ENCODE results near the gene KRT4. TPM values are rescaled to one million over a fixed set of nuclear protein-coding genes. Genes with fewer than 3 reads are reported as not detected.

KRT4 gene
- polyA plus RNA-seq, 2 of the 4 experiments (the other 2 are of a cell fraction) = 2.1 to 12.8 TPM

- ChIA-PET CTCF (interaction anchor here (0.6 to 1.6 kb wide), 3 partner anchors 13 to 432 kb away, joined by 3 to 4 read pairs (median 4); no protein-coding TSS in a partner anchor), POLR2A (no interaction called here)
- H3K27ac ChIP-seq = peak overlapping the region in 1 of 2 experiments; percentile 39; a peak in 1 of 6 replicates
- no peak overlapping the region for H3K4me3 ChIP-seq
- no peaks in the 10 kb centered on the region for H3K9me3 ChIP-seq
- TF ChIP-seq USF2 (IDR thresholded peaks at IDR 0.05) (no peak), TFCP2L1 (CRISPR knock-in tag; IDR thresholded peaks at IDR 0.05) (no peak), HOXA7 (CRISPR knock-in tag; IDR thresholded peaks at IDR 0.05) (no peak), HEYL (CRISPR knock-in tag; IDR thresholded peaks at IDR 0.05) (no peak), ZC3H11A (IDR thresholded peaks at IDR 0.05) (no peak), MAZ (IDR thresholded peaks at IDR 0.05; ENCODE audit: borderline replicate concordance, low read depth, low read length) (no peak), NPAS2 (CRISPR knock-in tag; IDR thresholded peaks at IDR 0.05; ENCODE audit: borderline replicate concordance) (no peak), PHF8 (IDR thresholded peaks at IDR 0.05; ENCODE audit: borderline replicate concordance, low read depth) (no peak), EHF (CRISPR knock-in tag; IDR thresholded peaks at IDR 0.05) (no peak), E2F6 (IDR thresholded peaks at IDR 0.05; ENCODE audit: borderline replicate concordance, low read depth) (no peak)
- DNase-seq (ENCODE audit: low read depth in 1 of 2, low spot score in 1 of 2) (peak; percentile 27 to 35), ATAC-seq (peak in 1 of 2 experiments; percentile 26; a peak in 3 of 6 replicates), FAIRE-seq (no peak)
- whole genome bisulfite sequencing (ENCODE audit: missing lambda C conversion rate) = 91% methylated on average over 1 of the region's 1 CpG
- H3K4me2 ChIP-seq = no peak overlapping the region
- H3K4me1 ChIP-seq = peaks cover 43% of the 10 kb centered on the region
Measured at GRCh38 chr12:52805000-52805399, 8.9 kb downstream of the KRT4 start.

DNA sequence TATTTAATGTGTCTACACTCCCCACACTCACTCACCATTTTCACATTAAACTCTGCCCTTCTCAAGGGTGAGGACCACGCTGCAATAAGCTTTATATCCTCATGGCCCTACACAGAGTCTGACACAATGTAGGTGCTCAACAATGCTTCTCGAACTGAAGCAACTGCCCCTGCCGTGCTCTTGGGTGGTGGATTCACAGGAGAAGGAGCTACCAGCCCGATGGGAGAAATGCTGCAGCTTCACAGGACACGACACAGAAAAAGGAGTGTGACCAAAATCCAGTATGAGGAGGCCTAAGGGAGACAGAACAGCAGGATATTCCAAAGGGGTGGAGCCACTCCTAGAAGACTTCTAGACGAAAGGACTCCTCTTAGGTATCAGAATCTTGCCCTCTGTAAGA is 11.5 kb downstream of the KRT4 start:
- Histone ChIP-seq H3K4me2 (peak overlapping the region; percentile 54; the same call in 2 of the 3 replicates), H3K27ac (peak overlapping the region; percentile 88 to 89), H3K4me3 (no peak overlapping the region), H3K9me3 (no peaks in the 10 kb centered on the region), H3K4me1 (peaks cover 69% of the 10 kb centered on the region)
- POLR2A ChIA-PET = no interaction called here
- WGBS (ENCODE audit: missing lambda C conversion rate) = 79% methylated on average over 6 of the region's 6 CpGs
- FAIRE-seq (no peak), DNase-seq (ENCODE audit: low read depth in 1 of 2, low spot score in 1 of 2) (no peak), ATAC-seq (no peak)
- TF ChIP-seq CHD4 (IDR thresholded peaks at IDR 0.05; ENCODE audit: borderline replicate concordance) (no peak), POLR2AphosphoS2 (conservative IDR thresholded peaks at IDR 0.05; ENCODE audit: low read length) (no peak), CBX8 (IDR thresholded peaks at IDR 0.05) (no peak), FOSL2 (IDR thresholded peaks at IDR 0.05) (no peak), FOSL2 (CRISPR knock-in tag; IDR thresholded peaks at IDR 0.05) (no peak), TFCP2L1 (CRISPR knock-in tag; IDR thresholded peaks at IDR 0.05) (no peak), USF2 (IDR thresholded peaks at IDR 0.05) (no peak), EHMT2 (IDR thresholded peaks at IDR 0.05; ENCODE audit: low read depth) (no peak)
- TF ChIP-seq, protein P1, sequence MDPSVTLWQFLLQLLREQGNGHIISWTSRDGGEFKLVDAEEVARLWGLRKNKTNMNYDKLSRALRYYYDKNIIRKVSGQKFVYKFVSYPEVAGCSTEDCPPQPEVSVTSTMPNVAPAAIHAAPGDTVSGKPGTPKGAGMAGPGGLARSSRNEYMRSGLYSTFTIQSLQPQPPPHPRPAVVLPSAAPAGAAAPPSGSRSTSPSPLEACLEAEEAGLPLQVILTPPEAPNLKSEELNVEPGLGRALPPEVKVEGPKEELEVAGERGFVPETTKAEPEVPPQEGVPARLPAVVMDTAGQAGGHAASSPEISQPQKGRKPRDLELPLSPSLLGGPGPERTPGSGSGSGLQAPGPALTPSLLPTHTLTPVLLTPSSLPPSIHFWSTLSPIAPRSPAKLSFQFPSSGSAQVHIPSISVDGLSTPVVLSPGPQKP (IDR thresholded peaks at IDR 0.05; ENCODE audit: low read depth, low read length) = no peak
- CTCF ChIA-PET = interaction anchor here (0.7 to 2.5 kb wide), 5 partner anchors 10 to 430 kb away, joined by 3 to 9 read pairs (median 3); no protein-coding TSS in a partner anchor

GRCh38 chr12:52801773-52802172 is 12.1 kb downstream of the KRT4 start:
- ChIA-PET POLR2A (no interaction called here), CTCF (interaction anchor here (0.7 to 2.5 kb wide), 3 partner anchors 11 to 78 kb away, joined by 3 to 9 read pairs (median 4); no protein-coding TSS in a partner anchor)
- ATAC-seq (peak; percentile 13 to 30; a peak in 4 of 6 replicates), DNase-seq (ENCODE audit: low read depth in 1 of 2, low spot score in 1 of 2) (peak in 1 of 2 experiments; percentile 38), FAIRE-seq (no peak)
- WGBS (ENCODE audit: missing lambda C conversion rate) = 68% methylated on average over 3 of the region's 3 CpGs
- TF ChIP-seq EP300 (IDR thresholded peaks at IDR 0.05) (no peak), CBX8 (IDR thresholded peaks at IDR 0.05) (no peak), MYC (IDR thresholded peaks at IDR 0.05; ENCODE audit: borderline replicate concordance, low read length) (no peak), USF2 (IDR thresholded peaks at IDR 0.05) (no peak), CBX2 (IDR thresholded peaks at IDR 0.05; ENCODE audit: borderline replicate concordance, low read depth) (no peak), HES2 (IDR thresholded peaks at IDR 0.05) (no peak), FOSB (CRISPR knock-in tag; IDR thresholded peaks at IDR 0.05) (no peak), EHF (CRISPR knock-in tag; IDR thresholded peaks at IDR 0.05) (no peak)
- no peak overlapping the region for H3K4me3 ChIP-seq
- peak overlapping the region; percentile 54 for H3K4me2 ChIP-seq
- H3K4me1 ChIP-seq = peaks cover 76% of the 10 kb centered on the region
- peak overlapping the region; percentile 88 to 89 for H3K27ac ChIP-seq
- H3K9me3 ChIP-seq = no peaks in the 10 kb centered on the region

Measured in A549 (cell line).